ENCODE measurements around the gene TMEM259. TPM values are rescaled to one million over a fixed set of nuclear protein-coding genes. Genes with fewer than 3 reads are reported as not detected.

The TMEM259 gene
- total RNA-seq, 2 experiments from 2014 or later = 388 to 390 TPM

- DNase-seq (no peak), ATAC-seq (ENCODE audit: poor library complexity) (no peak)
- intact Hi-C loops (cut with DNase I, micrococcal nuclease) = no loop called here
- peaks cover 6% of the 10 kb centered on the region for H3K4me1 ChIP-seq (ENCODE audit: insufficient read depth, low read length)
- H3K4me3 ChIP-seq (ENCODE audit: low read length) = no peak overlapping the region
- no peaks in the 10 kb centered on the region for H3K27me3 ChIP-seq (ENCODE audit: control insufficient read depth in 1 of 2, insufficient read depth in 2 of 2, low read length in 2 of 2)
- Mint-ChIP-seq H3K36me3 (ENCODE audit: low read depth) (peaks cover 21% of the 10 kb centered on the region), H3K27me3 (no peaks in the 10 kb centered on the region), H3K4me3 (no peak overlapping the region), H3K4me1 (ENCODE audit: low read depth) (no peaks in the 10 kb centered on the region), H3K9me3 (no peaks in the 10 kb centered on the region), H3K27ac (no peak overlapping the region)
- H3K27ac ChIP-seq (ENCODE audit: low read depth in 1 of 2, low read length in 2 of 2) = no peak overlapping the region
- POLR2A ChIA-PET = no interaction called here
- H3K9me3 ChIP-seq (ENCODE audit: control insufficient read depth in 1 of 2, insufficient read depth in 1 of 2, low read length in 2 of 2) = peaks cover 0 to 6% of the 10 kb centered on the region in 2 experiments
- TF ChIP-seq CTCF (IDR thresholded peaks at IDR 0.05) = no peak
- CTCF ChIA-PET = no interaction called here
- H3K36me3 ChIP-seq (ENCODE audit: insufficient read depth, low read length) = peaks cover 11% of the 10 kb centered on the region
Measured at GRCh38 chr19:964761-965694, 55.9 kb downstream of the TMEM259 start.

GRCh38 chr19:964116-964520 lies 56.8 kb downstream of the TMEM259 start:
- ChIA-PET CTCF (no interaction called here), POLR2A (no interaction called here)
- no peak for TF ChIP-seq CTCF (IDR thresholded peaks at IDR 0.05)
- Histone ChIP-seq H3K36me3 (ENCODE audit: insufficient read depth, low read length) (peaks cover 11% of the 10 kb centered on the region), H3K27ac (ENCODE audit: low read depth in 1 of 2, low read length in 2 of 2) (no peak overlapping the region), H3K4me1 (ENCODE audit: insufficient read depth, low read length) (peaks cover 6% of the 10 kb centered on the region), H3K9me3 (ENCODE audit: control insufficient read depth in 1 of 2, insufficient read depth in 1 of 2, low read length in 2 of 2) (peaks cover 0 to 5% of the 10 kb centered on the region in 2 experiments), H3K4me3 (ENCODE audit: low read length) (no peak overlapping the region), H3K27me3 (ENCODE audit: control insufficient read depth in 1 of 2, insufficient read depth in 2 of 2, low read length in 2 of 2) (no peaks in the 10 kb centered on the region)
- H3K27me3 Mint-ChIP-seq = no peaks in the 10 kb centered on the region
- no peaks in the 10 kb centered on the region for H3K9me3 Mint-ChIP-seq
- no peak overlapping the region for H3K27ac Mint-ChIP-seq
- peaks cover 19% of the 10 kb centered on the region for H3K36me3 Mint-ChIP-seq (ENCODE audit: low read depth)
- DNase-seq (no peak), ATAC-seq (ENCODE audit: poor library complexity) (no peak)
- no peak overlapping the region for H3K4me3 Mint-ChIP-seq
- no peaks in the 10 kb centered on the region for H3K4me1 Mint-ChIP-seq (ENCODE audit: low read depth)
- intact Hi-C loops (cut with DNase I, micrococcal nuclease) = no loop called here

- CTCF ChIA-PET = no interaction called here
- H3K27me3 ChIP-seq (ENCODE audit: control insufficient read depth in 1 of 2, insufficient read depth in 2 of 2, low read length in 2 of 2) = no peaks in the 10 kb centered on the region
Measured at GRCh38 chr19:963486-963951, 57.4 kb downstream of the TMEM259 start.

More at GRCh38 chr19:963486-963951, 57.4 kb downstream of the TMEM259 start:
- Mint-ChIP-seq H3K27me3 (no peaks in the 10 kb centered on the region), H3K27ac (no peak overlapping the region), H3K4me3 (no peak overlapping the region), H3K4me1 (ENCODE audit: low read depth) (no peaks in the 10 kb centered on the region), H3K36me3 (ENCODE audit: low read depth) (peaks cover 14% of the 10 kb centered on the region), H3K9me3 (no peaks in the 10 kb centered on the region)
- no peak for ATAC-seq (ENCODE audit: poor library complexity)
- POLR2A ChIA-PET = no interaction called here
- H3K4me1 ChIP-seq (ENCODE audit: insufficient read depth, low read length) = peaks cover 6% of the 10 kb centered on the region
- peaks cover 8% of the 10 kb centered on the region for H3K36me3 ChIP-seq (ENCODE audit: insufficient read depth, low read length)
- H3K27ac ChIP-seq (ENCODE audit: low read depth in 1 of 2, low read length in 2 of 2) = no peak overlapping the region
- DNase-seq = no peak
- intact Hi-C loops (cut with DNase I, micrococcal nuclease) = no loop called here
- H3K9me3 ChIP-seq (ENCODE audit: control insufficient read depth in 1 of 2, insufficient read depth in 1 of 2, low read length in 2 of 2) = peaks cover 0 to 5% of the 10 kb centered on the region in 2 experiments
- H3K4me3 ChIP-seq (ENCODE audit: low read length) = no peak overlapping the region
- TF ChIP-seq CTCF (IDR thresholded peaks at IDR 0.05) = no peak

Measured in CD4-positive, alpha-beta T cell (primary cell).